GM12878 (cell line): ENCODE measurements around the gene EVC.

Experiments
- CTCF ChIP-seq, 3 experiments: IDR thresholded peaks in 2 of 3; conservative IDR thresholded peaks in 1 of 3; 2 replicates each; pipeline ENCODE4 v1.5.1; 2011; ENCODE audit warnings: low read depth in 3 of 3, low read length in 3 of 3, mild to moderate bottlenecking in 3 of 3, control low read depth in 2 of 3, moderate library complexity in 2 of 3, inconsistent platforms in 1 of 3, mixed read lengths in 1 of 3; ENCODE audit not compliant: control insufficient read depth in 2 of 3, insufficient read depth in 1 of 3; ENCODE audit errors: extremely low read depth in 1 of 3
- ESRRA ChIP-seq: IDR thresholded peaks from 2 replicates; pipeline ENCODE4 v1.6.1; 2012; ENCODE audit warnings: mild to moderate bottlenecking, low read length, improper control_type of control experiment
- HDAC6 ChIP-seq: fragments of 200-600 bp; sonication (generic); IDR thresholded peaks from one replicate; pipeline ENCODE4 v1.8.0; 2017; ENCODE audit warnings: antibody characterized with exemption; ENCODE audit not compliant: unreplicated experiment
- ZBTB40 ChIP-seq: fragments of 450-650 bp; IDR thresholded peaks from 2 replicates; pipeline ENCODE4 v1.6.1; 2016; ENCODE audit warnings: mild to moderate bottlenecking, moderate library complexity, borderline replicate concordance

- TF ChIP-seq CTCF (IDR thresholded peaks at IDR 0.05 in 2 of 3, conservative IDR thresholded peaks at IDR 0.05 in 1 of 3; ENCODE audit: control insufficient read depth in 2 of 3, extremely low read depth in 1 of 3, insufficient read depth in 1 of 3, low read depth in 3 of 3, low read length in 3 of 3) (no peak), ESRRA (no peak), ZBTB40 (no peak), HDAC6 (no peak)
Measured at GRCh38 chr4:5789141-5789540, 78.1 kb downstream of the EVC start.
